Panc1 (cell line): ENCODE measurements around the gene MCM8.

Experiments
- CTCF ChIP-seq: fragments of 450-650 bp; IDR thresholded peaks from 2 replicates; pipeline ENCODE4 v1.5.1; 2017; ENCODE audit warnings: mild to moderate bottlenecking
- POLR2AphosphoS5 ChIP-seq: IDR thresholded peaks from 2 replicates; pipeline ENCODE4 v1.6.1; 2012; ENCODE audit warnings: mild to moderate bottlenecking, low read depth, low read length, moderate library complexity
- SIN3A ChIP-seq: IDR thresholded peaks from 2 replicates; pipeline ENCODE4 v1.6.1; 2012; ENCODE audit warnings: low read depth, mild to moderate bottlenecking, low read length, moderate library complexity, borderline replicate concordance; ENCODE audit not compliant: insufficient read depth

DNA sequence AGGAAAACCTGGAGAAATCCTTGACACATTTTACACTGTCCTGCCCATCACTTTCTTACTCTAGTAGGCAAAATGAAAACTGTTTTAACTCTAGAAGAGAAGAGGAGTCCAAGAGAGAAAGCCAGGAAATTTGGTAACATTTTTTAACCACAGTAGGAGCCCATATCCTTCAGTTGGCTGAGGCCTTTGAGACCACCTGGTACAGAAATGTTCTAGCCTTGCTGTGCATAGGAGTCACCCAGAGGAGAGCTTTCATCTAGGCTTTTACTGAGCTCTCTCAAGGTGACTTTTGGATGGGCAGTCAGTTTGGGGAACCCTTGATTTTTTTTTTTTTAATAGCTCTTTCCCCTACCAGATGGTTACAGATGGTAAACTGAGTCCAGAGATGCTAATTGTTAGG, 78.4 kb downstream of the MCM8 start:
- TF ChIP-seq POLR2AphosphoS5: no peak
- no peak for TF ChIP-seq CTCF
- no peak for TF ChIP-seq SIN3A
